ENCODE measurements around the gene RRP15. TPM values are rescaled to one million over a fixed set of nuclear protein-coding genes. Genes with fewer than 3 reads are reported as not detected.

The RRP15 gene
- total RNA-seq, 1 donor from 2014 or later, result 19.3 TPM

GRCh38 chr1:218332416-218332815 lies 47.3 kb downstream of the RRP15 start:
- intact Hi-C loops (cut with micrococcal nuclease), result loop anchor here (10.0 kb wide), 1 partner anchor 1232 kb away; no protein-coding TSS in a partner anchor

GRCh38 chr1:218336328-218336727 lies 51.2 kb downstream of the RRP15 start:
- intact Hi-C loops (cut with micrococcal nuclease), result loop anchor here (10.0 kb wide), 1 partner anchor 1228 kb away; no protein-coding TSS in a partner anchor

GRCh38 chr1:218339267-218339831 lies 54.3 kb downstream of the RRP15 start:
- intact Hi-C loops (cut with micrococcal nuclease), result loop anchor here (1.0 to 10.0 kb wide), 2 partner anchors 182 to 1225 kb away; no protein-coding TSS in a partner anchor

- intact Hi-C loops (cut with micrococcal nuclease), result loop anchor here (10.0 kb wide), 1 partner anchor 833 kb away; the partner anchor contains the start of gene LYPLAL1
Measured at GRCh38 chr1:218341325-218341724, 56.2 kb downstream of the RRP15 start.

- intact Hi-C loops (cut with micrococcal nuclease), result loop anchor here (10.0 kb wide), 1 partner anchor 833 kb away; the partner anchor contains the start of gene LYPLAL1
Measured at GRCh38 chr1:218342091-218342490, 57.0 kb downstream of the RRP15 start.

GRCh38 chr1:218344814-218345672 lies 60.0 kb downstream of the RRP15 start, which contains the start of gene TGFB2:
TGFB2 (plus strand) TSS chr1:218345336; CDS start chr1:218346702, 1,366 bp downstream.
- intact Hi-C loops (cut with micrococcal nuclease), result loop anchor here (5.0 to 10.0 kb wide), 2 partner anchors 178 to 830 kb away; partner anchors contain the start of gene LYPLAL1

- intact Hi-C loops (cut with micrococcal nuclease), result loop anchor here (5.0 to 10.0 kb wide), 2 partner anchors 179 to 829 kb away; partner anchors contain the start of gene LYPLAL1
Measured at GRCh38 chr1:218345673-218346390, 60.7 kb downstream of the RRP15 start.

- intact Hi-C loops (cut with micrococcal nuclease), result loop anchor here (5.0 to 10.0 kb wide), 2 partner anchors 179 to 828 kb away; partner anchors contain the start of gene LYPLAL1
Measured at GRCh38 chr1:218346391-218347204, 61.5 kb downstream of the RRP15 start.

GRCh38 chr1:218347336-218347722 lies 62.2 kb downstream of the RRP15 start:
- intact Hi-C loops (cut with micrococcal nuclease), result loop anchor here (5.0 to 10.0 kb wide), 2 partner anchors 180 to 827 kb away; partner anchors contain the start of gene LYPLAL1

GRCh38 chr1:218347723-218348627 lies 62.9 kb downstream of the RRP15 start:
- intact Hi-C loops (cut with micrococcal nuclease), result loop anchor here (5.0 to 10.0 kb wide), 2 partner anchors 181 to 827 kb away; partner anchors contain the start of gene LYPLAL1

- intact Hi-C loops (cut with micrococcal nuclease), result loop anchor here (5.0 to 10.0 kb wide), 2 partner anchors 181 to 826 kb away; partner anchors contain the start of gene LYPLAL1
Measured at GRCh38 chr1:218348628-218349071, 63.6 kb downstream of the RRP15 start.

GRCh38 chr1:218349348-218350034 lies 64.4 kb downstream of the RRP15 start:
- intact Hi-C loops (cut with micrococcal nuclease), result loop anchor here (5.0 to 10.0 kb wide), 2 partner anchors 182 to 825 kb away; partner anchors contain the start of gene LYPLAL1

GRCh38 chr1:218350035-218350525 lies 65.0 kb downstream of the RRP15 start:
- intact Hi-C loops (cut with micrococcal nuclease), result no loop called here

- intact Hi-C loops (cut with micrococcal nuclease), result no loop called here
Measured at GRCh38 chr1:218350801-218351266, 65.7 kb downstream of the RRP15 start.

GRCh38 chr1:218351391-218352074 lies 66.4 kb downstream of the RRP15 start:
- intact Hi-C loops (cut with micrococcal nuclease), result no loop called here

GRCh38 chr1:218352075-218352438 lies 67.0 kb downstream of the RRP15 start:
- intact Hi-C loops (cut with micrococcal nuclease), result no loop called here

GRCh38 chr1:218353656-218354055 lies 68.6 kb downstream of the RRP15 start:
- intact Hi-C loops (cut with micrococcal nuclease), result no loop called here
